ENCODE measurements around the gene TRA2A. TPM values are rescaled to one million over a fixed set of nuclear protein-coding genes. Genes with fewer than 3 reads are reported as not detected.

TRA2A gene
- total and polyA plus RNA-seq, 9 of the 15 experiments (the other 6 are each of a cell fraction or from before 2014, with no cell fraction given) = 22.7 to 210 (median 73.9) TPM

GRCh38 chr7:23531794-23532489 lies at the start of gene TRA2A (continued):
- no peak for TF ChIP-seq GTF3C2 (IDR thresholded peaks at IDR 0.05; ENCODE audit: borderline replicate concordance, extremely low read depth, insufficient read length)
- TF ChIP-seq BRD4 (IDR thresholded peaks at IDR 0.05) = peak; percentile 97
- TF ChIP-seq CBFB (CRISPR knock-in tag; IDR thresholded peaks at IDR 0.05) = no peak
- no peak for TF ChIP-seq ZNF561 (CRISPR knock-in tag; conservative IDR thresholded peaks at IDR 0.05)
- TF ChIP-seq SMAD2 (IDR thresholded peaks at IDR 0.05; ENCODE audit: low read depth, low read length) = no peak
- TF ChIP-seq FOXJ3 (CRISPR knock-in tag; IDR thresholded peaks at IDR 0.05) = no peak
- no peak for TF ChIP-seq CEBPZ (IDR thresholded peaks at IDR 0.05; ENCODE audit: borderline replicate concordance, low read depth, low read length)
- no peak for TF ChIP-seq PHB2 (IDR thresholded peaks at IDR 0.05; ENCODE audit: low read depth)
- TF ChIP-seq YY1 (IDR thresholded peaks at IDR 0.05; ENCODE audit: borderline replicate concordance in 1 of 3, control insufficient read depth in 1 of 3, extremely low read depth in 1 of 3, insufficient read depth in 3 of 3, insufficient read length in 1 of 3, insufficient replicate concordance in 2 of 3, low read depth in 1 of 3, low read length in 2 of 3) = peak; percentile 88 to 96 (median 95)
- TF ChIP-seq SNIP1 (IDR thresholded peaks at IDR 0.05; ENCODE audit: low read depth) = no peak
- no peak for TF ChIP-seq ZNF717 (CRISPR knock-in tag; IDR thresholded peaks at IDR 0.05)
- TF ChIP-seq ZNF280A (IDR thresholded peaks at IDR 0.05; ENCODE audit: low read depth, partially characterized antibody) = no peak
- TF ChIP-seq ZNF644 (tag; IDR thresholded peaks at IDR 0.05; ENCODE audit: low read depth) = peak; percentile 78
- peak; percentile 81 for TF ChIP-seq MBD2 (IDR thresholded peaks at IDR 0.05; ENCODE audit: borderline replicate concordance, low read depth)
- TF ChIP-seq ZNF551 (CRISPR knock-in tag; IDR thresholded peaks at IDR 0.05) = no peak
- TF ChIP-seq MTA1 (IDR thresholded peaks at IDR 0.05; ENCODE audit: borderline replicate concordance) = no peak
- peak; percentile 30 for TF ChIP-seq RBM25 (IDR thresholded peaks at IDR 0.05; ENCODE audit: low read depth, low read length, severe bottlenecking)

All from K562 (cell line).